ENCODE measurements around the gene NKX2-1. TPM values are rescaled to one million over a fixed set of nuclear protein-coding genes. Genes with fewer than 3 reads are reported as not detected.

Gene NKX2-1
- total and polyA plus RNA-seq, 2 of the 13 experiments (the other 11 are each of a cell fraction or from before 2014, with no cell fraction given) = not detected

DNA sequence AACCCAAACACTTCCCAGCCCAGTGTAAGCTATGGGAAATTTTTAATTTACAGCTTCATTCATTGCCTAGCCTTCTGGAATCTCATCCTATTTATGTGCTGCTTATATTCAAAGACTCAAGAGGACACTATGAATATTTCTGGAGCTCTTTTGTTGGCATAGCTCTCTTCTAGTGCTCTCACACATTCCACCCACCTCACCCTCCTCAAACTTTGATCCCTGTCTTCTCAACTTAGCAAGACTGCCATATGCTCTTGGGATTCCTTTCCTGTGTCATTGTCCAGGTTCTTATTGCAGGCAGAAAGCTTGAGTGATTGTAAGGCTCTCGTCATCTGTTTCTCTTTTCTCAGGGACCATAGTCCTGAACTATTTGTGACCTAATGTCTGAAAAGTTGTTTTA is 18.0 kb upstream of the NKX2-1 start:
- no peaks in the 10 kb centered on the region for H3K36me3 ChIP-seq (replicated peaks in 1 of 2; ENCODE audit: control insufficient read depth in 1 of 2, insufficient read depth in 2 of 2, low read length in 2 of 2)
- H3K9ac ChIP-seq (ENCODE audit: insufficient read depth, low read depth, low read length) = no peak overlapping the region
- no peak overlapping the region for H3K4me3 ChIP-seq (replicated peaks in 1 of 3; ENCODE audit: insufficient read depth in 1 of 3, low read depth in 2 of 3, low read length in 3 of 3)
- no TSS peak for BruUV-seq (replicated peaks)
- intact Hi-C loops (cut with micrococcal nuclease; ENCODE audit: unreplicated experiment) (no loop called here), in situ Hi-C loops (cut with HindIII; ENCODE audit: extremely low pct_ligation_motif_present, low pct_unique_long_range_greater_than_20kb) (no loop called here)
- ATAC-seq = no peak
- no peak for DNase-seq (ENCODE audit: low spot score)
- H3K4me2 ChIP-seq (ENCODE audit: low read depth, low read length) = no peak overlapping the region
- CTCF ChIA-PET (ENCODE audit: low intra/inter-chr PET ratio, low total read pairs) = no interaction called here
- no peak for FAIRE-seq
- H4K20me1 ChIP-seq (ENCODE audit: insufficient read depth, low read length) = no peaks in the 10 kb centered on the region
- H3K4me1 ChIP-seq (ENCODE audit: insufficient read depth, low read length) = no peaks in the 10 kb centered on the region
- peaks cover 9% of the 10 kb centered on the region; the same call in 1 of the 2 replicates for H3K9me3 ChIP-seq (ENCODE audit: low read length)
- H3K27ac ChIP-seq (ENCODE audit: extremely low read length, insufficient read depth, low read length) = no peak overlapping the region
- H3K27me3 ChIP-seq (ENCODE audit: control insufficient read depth in 1 of 2, insufficient read depth in 2 of 2, low read length in 2 of 2) = peaks cover 0 to 5% of the 10 kb centered on the region in 2 experiments; a peak in 1 of 5 replicates
- H3K79me2 ChIP-seq (ENCODE audit: insufficient read depth, low read length) = no peaks in the 10 kb centered on the region
- 0% methylated on average over 1 of the region's 1 CpG for WGBS (ENCODE audit: low lambda C conversion rate)
- H2AFZ ChIP-seq (ENCODE audit: low read length) = no peak overlapping the region
- POLR2A ChIA-PET = no interaction called here
- TF ChIP-seq, protein P1, sequence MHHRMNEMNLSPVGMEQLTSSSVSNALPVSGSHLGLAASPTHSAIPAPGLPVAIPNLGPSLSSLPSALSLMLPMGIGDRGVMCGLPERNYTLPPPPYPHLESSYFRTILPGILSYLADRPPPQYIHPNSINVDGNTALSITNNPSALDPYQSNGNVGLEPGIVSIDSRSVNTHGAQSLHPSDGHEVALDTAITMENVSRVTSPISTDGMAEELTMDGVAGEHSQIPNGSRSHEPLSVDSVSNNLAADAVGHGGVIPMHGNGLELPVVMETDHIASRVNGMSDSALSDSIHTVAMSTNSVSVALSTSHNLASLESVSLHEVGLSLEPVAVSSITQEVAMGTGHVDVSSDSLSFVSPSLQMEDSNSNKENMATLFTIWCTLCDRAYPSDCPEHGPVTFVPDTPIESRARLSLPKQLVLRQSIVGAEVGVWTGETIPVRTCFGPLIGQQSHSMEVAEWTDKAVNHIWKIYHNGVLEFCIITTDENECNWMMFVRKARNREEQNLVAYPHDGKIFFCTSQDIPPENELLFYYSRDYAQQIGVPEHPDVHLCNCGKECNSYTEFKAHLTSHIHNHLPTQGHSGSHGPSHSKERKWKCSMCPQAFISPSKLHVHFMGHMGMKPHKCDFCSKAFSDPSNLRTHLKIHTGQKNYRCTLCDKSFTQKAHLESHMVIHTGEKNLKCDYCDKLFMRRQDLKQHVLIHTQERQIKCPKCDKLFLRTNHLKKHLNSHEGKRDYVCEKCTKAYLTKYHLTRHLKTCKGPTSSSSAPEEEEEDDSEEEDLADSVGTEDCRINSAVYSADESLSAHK (CRISPR knock-in tag; IDR thresholded peaks at IDR 0.05; ENCODE audit: borderline replicate concordance) = no peak
- TF ChIP-seq ZNF878 (CRISPR knock-in tag; IDR thresholded peaks at IDR 0.05) (no peak), TRIM24 (CRISPR knock-in tag; IDR thresholded peaks at IDR 0.05) (no peak)
- TF ChIP-seq, protein P2, sequence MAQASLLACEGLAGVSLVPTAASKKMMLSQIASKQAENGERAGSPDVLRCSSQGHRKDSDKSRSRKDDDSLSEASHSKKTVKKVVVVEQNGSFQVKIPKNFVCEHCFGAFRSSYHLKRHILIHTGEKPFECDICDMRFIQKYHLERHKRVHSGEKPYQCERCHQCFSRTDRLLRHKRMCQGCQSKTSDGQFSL (CRISPR knock-in tag; IDR thresholded peaks at IDR 0.05) = no peak
- TF ChIP-seq, protein P3, sequence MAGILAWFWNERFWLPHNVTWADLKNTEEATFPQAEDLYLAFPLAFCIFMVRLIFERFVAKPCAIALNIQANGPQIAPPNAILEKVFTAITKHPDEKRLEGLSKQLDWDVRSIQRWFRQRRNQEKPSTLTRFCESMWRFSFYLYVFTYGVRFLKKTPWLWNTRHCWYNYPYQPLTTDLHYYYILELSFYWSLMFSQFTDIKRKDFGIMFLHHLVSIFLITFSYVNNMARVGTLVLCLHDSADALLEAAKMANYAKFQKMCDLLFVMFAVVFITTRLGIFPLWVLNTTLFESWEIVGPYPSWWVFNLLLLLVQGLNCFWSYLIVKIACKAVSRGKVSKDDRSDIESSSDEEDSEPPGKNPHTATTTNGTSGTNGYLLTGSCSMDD (CRISPR knock-in tag; IDR thresholded peaks at IDR 0.05) = no peak
- TF ChIP-seq, protein P4, sequence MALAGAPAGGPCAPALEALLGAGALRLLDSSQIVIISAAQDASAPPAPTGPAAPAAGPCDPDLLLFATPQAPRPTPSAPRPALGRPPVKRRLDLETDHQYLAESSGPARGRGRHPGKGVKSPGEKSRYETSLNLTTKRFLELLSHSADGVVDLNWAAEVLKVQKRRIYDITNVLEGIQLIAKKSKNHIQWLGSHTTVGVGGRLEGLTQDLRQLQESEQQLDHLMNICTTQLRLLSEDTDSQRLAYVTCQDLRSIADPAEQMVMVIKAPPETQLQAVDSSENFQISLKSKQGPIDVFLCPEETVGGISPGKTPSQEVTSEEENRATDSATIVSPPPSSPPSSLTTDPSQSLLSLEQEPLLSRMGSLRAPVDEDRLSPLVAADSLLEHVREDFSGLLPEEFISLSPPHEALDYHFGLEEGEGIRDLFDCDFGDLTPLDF (CRISPR knock-in tag; IDR thresholded peaks at IDR 0.05) = no peak

All from HepG2 (cell line).